BLaER1 treated with 17β-estradiol and CSF1 and Interleukin-3, amounts not matched to agents 10 nM and 100 nM (cell line): ENCODE results near the gene SBNO2.

Experiments used
- H3K27ac ChIP-seq, 11 experiments: shearing (Covaris generic); formaldehyde crosslinking; 2 replicates each; pipeline ENCODE4 v1.8.1; 2022
- H3K27me3 ChIP-seq, 11 experiments: shearing (Covaris generic); formaldehyde crosslinking; 2 replicates each; pipeline ENCODE4 v1.8.1; 2022
- H3K36me3 ChIP-seq, 11 experiments: shearing (Covaris generic); formaldehyde crosslinking; 2 replicates each; pipeline ENCODE4 v1.8.1; 2022
- H3K4me1 ChIP-seq, 10 experiments: shearing (Covaris generic); formaldehyde crosslinking; 2 replicates each; pipeline ENCODE4 v1.8.1; 2022
- H3K4me2 ChIP-seq, 11 experiments: shearing (Covaris generic); formaldehyde crosslinking; 2 replicates each; pipeline ENCODE4 v1.8.1; 2022
- H3K4me3 ChIP-seq, 10 experiments: shearing (Covaris generic); formaldehyde crosslinking; 2 replicates each; pipeline ENCODE4 v1.8.1; 2022
- H3K9ac ChIP-seq, 11 experiments: shearing (Covaris generic); formaldehyde crosslinking; 2 replicates each; pipeline ENCODE4 v1.8.1; 2022
- H3K9me3 ChIP-seq, 11 experiments: shearing (Covaris generic); formaldehyde crosslinking; replicated peaks in 1 of 11; 2 replicates each; pipeline ENCODE4 v1.8.1; 2022
- H4K20me1 ChIP-seq, 11 experiments: shearing (Covaris generic); formaldehyde crosslinking; 2 replicates each; pipeline ENCODE4 v1.8.1; 2022
- Cebpa-rat ChIP-seq, 11 experiments: shearing (Covaris generic); IDR thresholded peaks; 2 replicates each; pipeline ENCODE4 v1.8.1; 2022

The SBNO2 gene

DNA sequence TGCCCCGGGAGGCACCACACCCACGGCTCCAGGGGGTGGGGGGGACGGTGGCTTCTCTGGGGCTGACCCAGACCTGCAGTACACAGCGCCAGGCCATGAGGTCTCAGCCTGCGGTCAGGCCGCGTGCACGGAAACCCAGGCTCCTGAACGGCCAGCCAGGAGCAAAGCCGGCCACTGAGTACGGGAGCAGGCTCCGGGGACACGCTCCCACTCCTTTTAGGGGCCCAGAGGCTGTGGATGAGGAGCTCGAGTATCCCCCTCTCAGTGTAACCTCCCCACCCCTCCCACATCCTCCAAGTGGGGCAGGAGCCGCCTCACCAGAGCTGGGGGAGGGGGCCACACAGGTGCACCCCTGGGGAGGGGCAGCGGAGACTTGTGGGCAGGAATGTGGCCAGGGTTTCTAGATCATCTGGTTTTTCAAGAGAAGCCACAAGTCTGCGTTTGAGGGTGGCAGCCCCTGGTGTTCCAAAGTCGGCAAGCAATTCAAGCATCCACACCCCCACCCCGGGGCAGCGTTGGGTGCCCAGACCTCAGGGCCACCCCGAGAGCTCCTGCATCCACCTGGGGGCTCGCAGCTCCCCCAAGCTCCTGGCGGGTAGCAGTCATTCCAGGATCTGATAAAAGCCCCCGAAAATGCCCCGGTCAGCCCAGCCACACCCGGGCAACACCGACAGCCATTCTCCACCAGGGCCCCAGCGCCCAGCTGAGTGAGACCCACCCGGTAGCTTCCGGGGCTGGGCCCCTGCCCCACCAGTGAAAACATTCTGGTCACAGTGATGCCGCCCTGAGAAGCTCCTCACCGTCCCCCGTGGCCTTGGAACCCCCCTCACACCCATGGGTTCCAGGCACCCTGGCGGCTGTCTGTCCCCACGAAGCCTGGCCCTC, 6.1 kb downstream of the SBNO2 start:
- Histone ChIP-seq H4K20me1 (peaks cover 88 to 100% (median 92%) of the 10 kb centered on the region in 11 experiments), H3K4me2 (peak overlapping the region; percentile 83 to 99 (median 95))

DNA sequence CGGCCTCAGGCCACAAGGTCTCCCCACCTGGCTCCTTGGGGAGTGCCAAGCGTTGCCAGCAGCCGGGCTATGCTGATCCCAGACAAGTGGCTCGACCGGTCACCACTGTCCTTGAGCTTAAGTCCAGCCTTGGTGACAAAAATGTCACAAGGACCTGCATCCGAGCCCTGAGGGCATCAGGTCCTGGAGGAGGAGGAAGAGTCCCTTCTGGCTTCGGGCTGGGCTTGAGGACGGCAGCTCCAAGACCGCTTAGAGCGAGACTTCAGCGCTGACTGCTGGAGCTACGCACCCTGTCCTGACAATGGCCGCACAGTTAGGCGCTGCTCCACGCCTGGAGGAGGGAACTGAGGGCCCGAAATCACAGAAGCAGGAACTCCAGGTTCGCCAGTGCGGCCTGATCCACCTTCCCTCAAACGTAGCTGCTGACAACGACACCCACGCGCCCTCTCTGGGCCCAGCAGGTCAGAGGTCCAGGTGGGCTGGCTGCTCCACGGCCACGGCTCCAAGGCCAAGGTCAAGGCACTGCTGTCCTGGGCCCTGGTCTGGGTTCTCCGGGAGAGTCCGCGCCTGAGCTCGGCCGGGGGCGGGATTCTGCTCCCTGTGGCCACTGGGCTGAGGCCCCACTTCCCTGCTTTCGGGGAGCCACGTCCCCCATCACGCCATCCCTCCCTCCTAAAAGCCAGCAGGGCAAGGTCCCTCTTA, 7.0 kb downstream of the SBNO2 start:
- Histone ChIP-seq H3K4me2 (peak overlapping the region; percentile 83 to 99 (median 95)), H4K20me1 (peaks cover 91 to 100% (median 93%) of the 10 kb centered on the region in 11 experiments), H3K9ac (peak overlapping the region; percentile 50 to 73 (median 63); a peak in 20 of 22 replicates), H3K9me3 (no peaks in the 10 kb centered on the region), H3K27me3 (no peaks in the 10 kb centered on the region), H3K4me3 (peak overlapping the region in 7 of 10 experiments; percentile 27 to 64 (median 42); a peak in 10 of 20 replicates), H3K36me3 (peaks cover 0 to 36% (median 11%) of the 10 kb centered on the region in 11 experiments; a peak in 12 of 22 replicates), H3K27ac (peak overlapping the region in 8 of 11 experiments; percentile 6 to 79 (median 70); a peak in 12 of 22 replicates), H3K4me1 (peaks cover 81 to 93% (median 88%) of the 10 kb centered on the region in 10 experiments)
- TF ChIP-seq Cebpa-rat (IDR thresholded peaks at IDR 0.05) = no peak

More for the DNA sequence above, 6.1 kb downstream of the SBNO2 start:
- TF ChIP-seq Cebpa-rat (IDR thresholded peaks at IDR 0.05) = no peak
- Histone ChIP-seq H3K4me3 (peak overlapping the region; percentile 23 to 64 (median 42); a peak in 19 of 20 replicates), H3K27ac (peak overlapping the region; percentile 26 to 79 (median 70); a peak in 20 of 22 replicates), H3K27me3 (no peaks in the 10 kb centered on the region), H3K4me1 (peaks cover 83 to 93% (median 90%) of the 10 kb centered on the region in 10 experiments), H3K9ac (peak overlapping the region; percentile 50 to 73 (median 63)), H3K9me3 (no peaks in the 10 kb centered on the region), H3K36me3 (peaks cover 0 to 38% (median 11%) of the 10 kb centered on the region in 11 experiments; a peak in 12 of 22 replicates)

DNA sequence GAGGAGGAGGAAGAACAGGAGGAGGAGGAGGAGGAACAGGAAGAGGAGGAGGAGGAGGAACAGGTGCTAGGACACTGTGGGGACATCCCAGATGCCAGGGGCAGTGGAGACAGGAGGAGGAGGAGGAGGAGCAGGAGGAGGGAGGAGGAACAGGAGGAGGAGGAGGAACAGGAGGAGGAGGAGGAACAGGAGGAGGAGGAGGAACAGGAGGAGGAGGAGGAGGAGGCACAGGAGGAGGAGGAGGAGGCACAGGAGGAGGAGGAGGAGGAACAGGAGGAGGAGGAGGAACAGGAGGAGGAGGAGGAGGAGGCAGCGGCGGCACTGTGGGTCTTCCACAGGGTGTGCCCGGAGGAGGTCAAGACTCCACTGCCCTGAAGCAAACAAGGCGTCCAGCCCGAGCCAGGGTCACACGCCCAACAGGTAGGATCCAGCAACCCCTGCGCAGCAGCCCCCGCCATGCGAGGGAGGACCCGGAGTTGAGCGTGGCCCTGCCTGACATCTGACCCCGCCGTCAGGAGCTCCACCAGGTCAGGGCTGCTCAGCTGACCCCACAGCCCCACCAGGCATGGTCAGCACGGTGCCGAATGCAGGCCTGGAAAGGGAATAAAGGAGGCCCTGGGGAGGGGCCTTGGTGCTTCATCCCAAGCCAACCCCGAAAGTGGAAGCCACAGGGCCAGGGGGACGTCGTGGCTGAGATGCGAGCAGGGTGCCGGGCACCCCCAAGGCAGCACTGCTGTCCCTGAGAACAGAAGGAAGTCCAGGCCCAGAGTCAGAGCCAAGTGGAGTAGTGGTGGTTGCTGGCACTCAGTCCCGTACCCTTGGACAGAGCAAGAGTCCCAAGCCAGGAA, 9.2 kb downstream of the SBNO2 start:
- Histone ChIP-seq H3K27me3 (no peaks in the 10 kb centered on the region), H3K4me2 (peak overlapping the region in 8 of 11 experiments; percentile 3 to 48 (median 16); a peak in 6 of 22 replicates), H4K20me1 (peaks cover 81 to 95% (median 85%) of the 10 kb centered on the region in 11 experiments), H3K9me3 (no peaks in the 10 kb centered on the region), H3K4me3 (no peak overlapping the region), H3K27ac (peak overlapping the region in 1 of 11 experiments; percentile 10; a peak in 1 of 22 replicates), H3K9ac (peak overlapping the region in 1 of 11 experiments; percentile 61; a peak in 1 of 22 replicates), H3K4me1 (peaks cover 75 to 87% (median 82%) of the 10 kb centered on the region in 10 experiments), H3K36me3 (peaks cover 0 to 29% (median 7%) of the 10 kb centered on the region in 11 experiments; a peak in 12 of 22 replicates)
- no peak for TF ChIP-seq Cebpa-rat (IDR thresholded peaks at IDR 0.05)

DNA sequence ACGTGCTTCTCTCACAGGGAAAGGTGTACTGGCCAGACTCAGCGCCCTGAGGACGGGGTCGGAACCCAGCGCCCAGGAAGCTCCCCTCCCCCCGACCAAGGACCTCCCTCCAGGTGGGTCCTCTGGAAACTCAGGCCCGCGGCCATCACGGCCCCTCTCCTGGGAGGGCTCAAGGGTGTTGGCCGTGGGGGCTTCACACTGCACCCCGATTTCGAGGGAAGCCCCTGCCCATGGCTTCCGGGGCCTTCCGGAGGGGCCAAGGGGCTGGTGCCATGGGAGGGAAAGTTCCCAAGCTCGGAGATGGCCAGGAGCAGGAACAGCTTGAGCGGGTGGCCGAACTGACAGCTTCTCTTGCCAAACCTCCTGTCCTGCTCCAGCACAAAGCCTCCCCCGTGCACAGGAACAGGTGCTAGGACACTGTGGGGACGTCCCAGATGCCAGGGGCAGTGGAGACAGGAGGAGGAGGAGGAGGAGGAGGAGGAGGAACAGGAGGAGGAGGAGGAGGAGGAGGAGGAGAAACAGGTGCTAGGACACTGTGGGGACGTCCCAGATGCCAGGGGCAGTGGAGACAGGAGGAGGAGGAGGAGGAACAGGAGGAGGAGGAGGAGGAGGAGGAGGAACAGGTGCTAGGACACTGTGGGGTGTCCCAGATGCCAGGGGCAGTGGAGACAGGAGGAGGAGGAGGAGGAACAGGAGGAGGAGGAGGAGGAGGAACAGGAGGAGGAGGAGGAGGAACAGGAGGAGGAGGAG, 10.0 kb downstream of the SBNO2 start:
- H3K9ac ChIP-seq = no peak overlapping the region
- H4K20me1 ChIP-seq = peaks cover 78 to 92% (median 81%) of the 10 kb centered on the region in 11 experiments

DNA sequence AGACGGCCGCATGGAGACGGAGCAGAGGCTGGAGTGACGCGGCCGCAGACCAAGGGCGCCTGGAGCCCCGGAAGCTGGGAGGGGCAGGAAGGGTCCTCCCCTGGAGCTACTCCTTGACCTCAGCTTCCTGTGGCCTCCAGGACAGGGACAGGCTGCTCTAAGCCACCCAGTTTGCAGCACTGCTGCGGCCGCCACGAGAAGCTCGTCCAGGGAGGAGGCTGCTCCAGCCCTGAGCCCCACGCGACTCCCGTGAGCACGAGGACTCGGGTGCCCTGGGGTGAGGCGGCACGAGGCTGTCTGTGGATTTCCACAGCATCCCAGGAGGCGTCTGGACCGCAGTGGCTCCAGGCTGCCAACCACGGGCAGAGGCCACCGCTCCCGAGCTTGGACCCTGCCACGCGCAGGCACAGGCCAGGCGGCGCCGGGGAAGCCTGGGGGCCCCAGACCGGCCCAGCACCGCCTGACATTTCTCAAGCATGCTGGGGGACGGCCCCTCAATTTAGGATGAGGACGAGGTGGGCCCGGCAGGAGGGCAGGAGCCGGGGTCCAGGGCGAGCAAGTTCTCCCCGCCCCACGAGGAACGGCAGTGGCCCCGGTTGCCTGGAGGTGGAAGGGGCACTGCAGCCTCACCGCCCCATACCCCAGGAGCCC, 10.7 kb downstream of the SBNO2 start:
- Histone ChIP-seq H3K9ac (peak overlapping the region in 1 of 11 experiments; percentile 9; a peak in 1 of 22 replicates), H3K36me3 (peaks cover 0 to 33% (median 8%) of the 10 kb centered on the region in 11 experiments; a peak in 15 of 22 replicates), H3K9me3 (no peaks in the 10 kb centered on the region), H3K4me3 (no peak overlapping the region), H3K4me1 (peaks cover 68 to 79% (median 75%) of the 10 kb centered on the region in 10 experiments), H3K27me3 (no peaks in the 10 kb centered on the region), H4K20me1 (peaks cover 78 to 92% (median 81%) of the 10 kb centered on the region in 11 experiments), H3K4me2 (peak overlapping the region in 10 of 11 experiments; percentile 7 to 57 (median 28); a peak in 15 of 22 replicates), H3K27ac (no peak overlapping the region)
- TF ChIP-seq Cebpa-rat (IDR thresholded peaks at IDR 0.05) = no peak

More for the DNA sequence above, 10.0 kb downstream of the SBNO2 start:
- TF ChIP-seq Cebpa-rat (IDR thresholded peaks at IDR 0.05) = no peak
- H3K4me3 ChIP-seq = no peak overlapping the region
- H3K27ac ChIP-seq = no peak overlapping the region
- peak overlapping the region in 9 of 11 experiments; percentile 7 to 57 (median 30); a peak in 10 of 22 replicates for H3K4me2 ChIP-seq
- peaks cover 0 to 29% (median 8%) of the 10 kb centered on the region in 11 experiments; a peak in 12 of 22 replicates for H3K36me3 ChIP-seq
- H3K4me1 ChIP-seq = peaks cover 68 to 81% (median 77%) of the 10 kb centered on the region in 10 experiments
- H3K9me3 ChIP-seq = no peaks in the 10 kb centered on the region
- no peaks in the 10 kb centered on the region for H3K27me3 ChIP-seq

DNA sequence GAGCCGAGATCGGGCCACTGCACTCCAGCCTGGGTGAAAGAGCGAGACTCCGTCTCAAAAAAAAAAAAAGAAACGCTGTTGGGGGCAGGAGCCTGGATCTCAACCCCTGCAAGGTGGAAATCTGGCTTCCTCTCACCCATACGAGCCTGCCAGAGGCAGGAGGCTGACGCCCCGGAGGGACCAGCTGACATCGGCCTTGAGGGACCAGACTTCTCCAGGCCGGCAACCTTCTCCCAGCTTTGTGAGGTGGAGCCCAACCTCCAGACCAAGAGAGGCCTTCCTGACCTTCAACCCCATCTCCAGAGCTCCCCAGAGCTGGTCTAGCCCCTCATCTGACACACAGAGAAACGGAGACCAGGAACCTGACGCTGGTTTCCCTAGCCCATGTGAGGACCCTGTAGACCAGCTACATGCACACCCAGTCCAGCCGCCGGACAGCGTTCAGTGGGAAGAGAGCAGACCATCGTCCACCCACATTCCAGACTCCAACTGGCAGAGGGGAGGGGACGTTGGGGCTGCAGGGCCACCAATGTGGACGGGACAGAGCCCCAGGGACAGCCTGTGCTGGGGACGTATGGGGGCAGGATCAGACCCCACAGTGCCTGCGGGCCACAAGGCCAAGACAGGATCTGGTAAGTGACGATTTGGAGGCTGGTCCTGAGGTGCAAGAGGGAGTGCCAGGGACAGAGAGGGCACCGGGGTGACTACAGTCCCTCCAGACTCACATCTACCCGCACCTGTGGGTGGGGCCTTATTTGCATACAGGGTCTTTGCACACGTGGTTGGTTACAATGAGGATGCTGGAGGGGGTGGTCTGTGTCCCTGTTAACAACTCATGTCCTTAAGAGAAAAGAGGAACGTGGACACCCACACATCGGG, 11.4 kb downstream of the SBNO2 start:
- Histone ChIP-seq H3K4me1 (peaks cover 60 to 79% (median 73%) of the 10 kb centered on the region in 10 experiments), H3K9ac (0 out of 22 replicates have a peak overlapping the region, but pooled peaks of 1 of the 11 experiments have one; percentile 9), H4K20me1 (peaks cover 78 to 92% (median 81%) of the 10 kb centered on the region in 11 experiments), H3K9me3 (no peaks in the 10 kb centered on the region), H3K27me3 (no peaks in the 10 kb centered on the region), H3K36me3 (peaks cover 0 to 33% (median 10%) of the 10 kb centered on the region in 11 experiments; a peak in 13 of 22 replicates), H3K4me3 (no peak overlapping the region), H3K4me2 (peak overlapping the region in 9 of 11 experiments; percentile 12 to 57 (median 30); a peak in 16 of 22 replicates), H3K27ac (no peak overlapping the region)
- TF ChIP-seq Cebpa-rat (IDR thresholded peaks at IDR 0.05) = no peak
